Esophagus squamous epithelium (tissue), 5 donors: ENCODE data around the gene ST3GAL3. TPM values are rescaled to one million over a fixed set of nuclear protein-coding genes. Genes with fewer than 3 reads are reported as not detected.
"Not testable (repeated sequence)": the region's sequence is repeated elsewhere in the genome, so short reads cannot be mapped to it uniquely, and the experiment has no call there.

Experiments used
- DNase-seq: peaks from one replicate; lab custom pipeline; 2025; lab: John Stamatoyannopoulos, UW
- H3K27ac ChIP-seq, 4 donors: fragments of 200-600 bp; sonication (generic); one replicate each; pipeline ENCODE4 v1.5.1; 2016 to 2019; ENCODE audit warnings: mild to moderate bottlenecking in 1 of 4
- H3K27me3 ChIP-seq, 4 donors: fragments of 200-600 bp; sonication (generic); 1 replicate in 3 of 4; 2 replicates in 1 of 4; pipeline versions ENCODE4 v1.5.1 to v1.6.0; 2017 to 2021; ENCODE audit warnings: antibody characterized with exemption in 1 of 4
- H3K36me3 ChIP-seq, 3 donors: fragments of 200-600 bp; sonication (generic); one replicate each; pipeline ENCODE4 v1.5.1; 2016 to 2019
- H3K4me1 ChIP-seq, 3 donors: fragments of 200-600 bp; sonication (generic); one replicate each; pipeline ENCODE4 v1.5.1; 2017 to 2019
- H3K4me3 ChIP-seq, 4 donors: fragments of 200-600 bp; sonication (generic); 1 replicate in 3 of 4; 2 replicates in 1 of 4; pipeline ENCODE4 v1.5.1; 2016 to 2019; ENCODE audit warnings: mild to moderate bottlenecking in 2 of 4, moderate library complexity in 1 of 4
- H3K9me3 ChIP-seq, 3 donors: fragments of 200-600 bp; sonication (generic); one replicate each; pipeline ENCODE4 v1.5.1; 2016 to 2019
- CTCF ChIP-seq, 6 experiments: fragments of 450-650 bp in 4 of 6; fragments of 200-600 bp in 2 of 6; sonication (generic) in 2 of 6; IDR thresholded peaks; one replicate each; pipeline ENCODE4 v1.5.1; 2016 to 2019; ENCODE audit warnings: antibody characterized with exemption in 6 of 6, mild to moderate bottlenecking in 4 of 6, moderate library complexity in 4 of 6
- POLR2A ChIP-seq, 4 donors: fragments of 450-650 bp; IDR thresholded peaks; one replicate each; pipeline ENCODE4 v1.6.1; 2017; ENCODE audit warnings: antibody characterized with exemption in 4 of 4, mild to moderate bottlenecking in 4 of 4, moderate library complexity in 3 of 4
- WGBS, 2 donors: methylation state at CpG; one replicate each; pipeline ENCODE4 v1.1.5; 2018; 5-methylcytosine and 5-hydroxymethylcytosine counted together
- intact Hi-C: fragments of 100-400 bp; cut with DNase I; formaldehyde crosslinking; loops from one replicate; pipeline ENCODE4 v1.15.0; 2022
- total RNA-seq, 4 donors: library from RNA; depleted of rRNA; stranded (reverse); fragments of >200 nt; gene quantifications; one replicate each; pipeline ENCODE4 v1.1.0, GENCODE V29; 2016
- donor health status: DM: yes; HTN: yes; CAD: no.

ST3GAL3 gene
- total RNA-seq, 4 donors from 2014 or later = 2.8 to 10.7 (median 7.1) TPM

- no peaks in the 10 kb centered on the region for H3K27me3 ChIP-seq
- H3K27ac ChIP-seq = no peak overlapping the region
- DNase-seq = no peak
- no peak overlapping the region for H3K4me3 ChIP-seq
- TF ChIP-seq POLR2A (IDR thresholded peaks at IDR 0.05) = no peak
- intact Hi-C loops = no loop called here
- no peaks in the 10 kb centered on the region for H3K36me3 ChIP-seq
- peaks cover 0 to 7% (median 4%) of the 10 kb centered on the region in 3 donors for H3K4me1 ChIP-seq
- H3K9me3 ChIP-seq = no peaks in the 10 kb centered on the region
Observed at GRCh38 chr1:43773821-43774220, 66.5 kb downstream of the ST3GAL3 start.

DNA sequence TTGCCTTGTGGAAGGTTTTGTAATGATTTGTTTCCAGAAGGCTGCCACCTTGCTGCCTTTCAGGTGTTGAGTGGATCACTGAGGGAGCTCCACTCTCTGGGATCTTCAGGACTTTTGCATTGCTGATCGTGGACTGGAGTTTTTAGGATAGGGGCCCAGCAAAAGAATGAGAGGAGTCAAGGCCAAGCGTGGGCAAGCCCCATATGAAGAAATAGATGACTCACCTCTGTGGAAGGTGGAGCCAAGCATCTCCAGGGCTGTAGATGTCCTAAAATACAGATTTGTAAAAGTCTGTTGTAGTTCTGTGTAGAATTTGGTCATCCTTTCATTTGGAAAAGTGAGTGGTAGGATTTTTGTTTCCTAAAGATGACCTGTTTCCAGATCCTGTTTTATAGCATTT is 67.0 kb downstream of the ST3GAL3 start:
- TF ChIP-seq POLR2A (IDR thresholded peaks at IDR 0.05) = no peak
- intact Hi-C loops = no loop called here
- Histone ChIP-seq H3K4me1 (peaks cover 0 to 7% (median 4%) of the 10 kb centered on the region in 3 donors), H3K4me3 (no peak overlapping the region), H3K9me3 (no peaks in the 10 kb centered on the region), H3K27ac (no peak overlapping the region), H3K36me3 (no peaks in the 10 kb centered on the region), H3K27me3 (no peaks in the 10 kb centered on the region)
- WGBS, 2 donors = 17 to 51% methylated on average over 2 of the region's 2 CpGs
- no peak for DNase-seq

DNA sequence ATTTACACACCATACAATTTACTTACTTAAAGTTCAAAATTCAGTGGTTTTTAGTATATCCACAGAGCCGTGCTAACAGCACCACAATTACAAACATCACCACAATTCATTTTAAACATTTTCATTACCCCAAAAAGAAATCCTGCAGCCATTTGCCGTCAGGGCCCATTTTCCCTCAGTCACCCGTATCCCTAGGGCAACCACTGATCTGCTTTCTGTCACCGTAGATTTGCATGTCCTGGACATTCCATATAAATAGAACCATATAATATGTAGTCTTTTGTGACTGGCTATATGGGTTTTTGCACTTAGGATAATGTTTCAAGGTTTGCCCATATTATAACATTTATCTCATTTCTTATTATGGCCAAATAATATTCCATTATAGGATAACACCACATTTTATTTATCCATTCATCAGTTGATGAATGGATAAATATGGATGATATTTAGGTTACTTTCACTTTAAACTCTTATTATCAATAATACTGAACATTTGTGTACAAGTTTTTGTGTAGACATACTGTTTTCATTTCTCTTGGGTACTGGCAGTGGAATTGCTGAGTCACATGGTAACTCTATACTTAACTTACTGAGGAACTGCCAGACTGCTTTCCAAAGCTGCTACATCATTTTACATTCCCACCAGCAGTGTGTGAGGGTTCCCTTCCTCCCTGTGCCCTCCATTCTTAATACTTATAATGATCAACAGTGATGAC is 68.9 kb downstream of the ST3GAL3 start:
- no peaks in the 10 kb centered on the region for H3K27me3 ChIP-seq
- WGBS, 2 donors = 95 to 98% methylated on average over 4 of the region's 4 CpGs
- intact Hi-C loops = no loop called here
- no peaks in the 10 kb centered on the region for H3K36me3 ChIP-seq
- DNase-seq = no peak
- H3K4me1 ChIP-seq = peaks cover 0 to 7% (median 4%) of the 10 kb centered on the region in 3 donors
- H3K27ac ChIP-seq = no peak overlapping the region
- TF ChIP-seq POLR2A (IDR thresholded peaks at IDR 0.05) (no peak), CTCF (IDR thresholded peaks at IDR 0.05) (no peak)
- no peaks in the 10 kb centered on the region for H3K9me3 ChIP-seq
- H3K4me3 ChIP-seq = no peak overlapping the region

DNA sequence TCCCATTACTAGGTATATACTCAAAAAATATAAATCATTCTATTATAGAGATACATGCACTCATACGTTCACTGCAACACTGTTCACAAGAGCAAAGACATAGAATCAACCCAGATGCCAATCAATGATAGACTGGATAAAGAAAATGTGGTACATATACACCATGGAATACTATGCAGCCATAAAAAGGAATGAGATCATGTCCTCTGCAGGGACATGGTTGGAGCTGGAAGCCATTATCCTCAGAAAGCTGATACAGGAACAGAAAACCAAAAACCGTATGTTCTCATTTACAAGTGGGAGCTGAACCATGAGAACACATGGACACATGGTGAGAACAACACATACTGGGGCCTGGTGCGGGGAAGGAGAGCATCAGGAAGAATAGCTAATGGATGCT is 70.6 kb downstream of the ST3GAL3 start:
- H3K4me3 ChIP-seq, DNase-seq, H3K36me3 ChIP-seq, H3K27me3 ChIP-seq, H3K27ac ChIP-seq, H3K9me3 ChIP-seq, intact Hi-C loops: not testable (repeated sequence)
- WGBS, 2 donors = 94 to 95% methylated on average over 3 of the region's 3 CpGs
- H3K4me1 ChIP-seq = peaks cover 0 to 12% (median 4%) of the 10 kb centered on the region in 3 donors

DNA sequence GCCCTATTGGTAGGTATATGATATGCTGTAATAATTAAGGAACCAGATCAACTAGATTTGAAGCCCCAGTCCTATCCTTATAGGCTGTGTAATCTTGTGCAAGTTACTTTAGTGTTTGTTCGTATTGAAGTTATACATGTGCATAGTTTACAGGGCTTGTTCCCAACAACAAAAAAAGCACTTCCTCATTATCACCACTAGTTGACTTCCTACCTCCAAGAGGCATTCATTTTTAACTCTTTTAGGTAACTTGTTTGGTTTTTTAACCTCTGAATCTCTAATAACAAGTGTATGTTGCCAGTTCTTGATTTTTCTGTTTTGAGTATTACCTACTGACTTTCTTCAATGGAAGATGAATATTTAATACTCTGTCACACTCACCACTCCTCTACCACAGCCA is 71.9 kb downstream of the ST3GAL3 start:
- no peaks in the 10 kb centered on the region for H3K36me3 ChIP-seq
- H3K9me3 ChIP-seq = no peaks in the 10 kb centered on the region
- WGBS, 2 donors = 71 to 93% methylated on average over 1 of the region's 1 CpG
- intact Hi-C loops = no loop called here
- H3K27ac ChIP-seq = no peak overlapping the region
- no peak for DNase-seq
- no peaks in the 10 kb centered on the region for H3K27me3 ChIP-seq
- peaks cover 0 to 21% (median 11%) of the 10 kb centered on the region in 3 donors for H3K4me1 ChIP-seq
- no peak overlapping the region for H3K4me3 ChIP-seq
- TF ChIP-seq CTCF (IDR thresholded peaks at IDR 0.05) (peak in 4 of 6 experiments; percentile 4 to 43 (median 16)), POLR2A (IDR thresholded peaks at IDR 0.05) (no peak)

- WGBS, 2 donors = 100% methylated on average over 1 of the region's 1 CpG
- intact Hi-C loops = no loop called here
Observed at GRCh38 chr1:43779805-43780403, 72.6 kb downstream of the ST3GAL3 start.

More at GRCh38 chr1:43779805-43780403, 72.6 kb downstream of the ST3GAL3 start:
- TF ChIP-seq CTCF (IDR thresholded peaks at IDR 0.05) (no peak), POLR2A (IDR thresholded peaks at IDR 0.05) (no peak)
- Histone ChIP-seq H3K4me1 (peaks cover 0 to 25% (median 9%) of the 10 kb centered on the region in 3 donors), H3K4me3 (no peak overlapping the region), H3K36me3 (no peaks in the 10 kb centered on the region), H3K9me3 (no peaks in the 10 kb centered on the region), H3K27ac (no peak overlapping the region), H3K27me3 (no peaks in the 10 kb centered on the region)
- DNase-seq = no peak
